ENCODE results near the gene ZNF17.

ZNF17 gene

GRCh38 chr19:57466489-57466888 is 55.5 kb downstream of the ZNF17 start:
- Histone ChIP-seq H3K9me2 (replicated peaks; ENCODE audit: insufficient read depth, low read length) (no peaks in the 10 kb centered on the region), H3K36me3 (replicated peaks; ENCODE audit: insufficient read depth, low read length) (no peaks in the 10 kb centered on the region), H2AFZ (ENCODE audit: low read length) (no peak overlapping the region), H3F3A (ENCODE audit: insufficient read depth, low read length) (no peaks in the 10 kb centered on the region), H3K4me2 (ENCODE audit: low read depth, low read length) (no peak overlapping the region), H3K27me3 (replicated peaks; ENCODE audit: insufficient read depth, low read length) (no peaks in the 10 kb centered on the region), H3K4me1 (ENCODE audit: low read length) (no peaks in the 10 kb centered on the region), H3K27ac (ENCODE audit: low read length) (no peak overlapping the region), H3K4me3 (ENCODE audit: low read length) (no peak overlapping the region), H3K9me3 (replicated peaks; ENCODE audit: insufficient read depth, low read length) (no peaks in the 10 kb centered on the region), H3K9ac (ENCODE audit: low read length) (no peak overlapping the region), H3K79me2 (ENCODE audit: low read length) (no peaks in the 10 kb centered on the region), H4K20me1 (ENCODE audit: insufficient read depth, low read length) (no peaks in the 10 kb centered on the region)
- no peak for DNase-seq
- TF ChIP-seq EZH2 (optimal IDR thresholded peaks at IDR 0.05; ENCODE audit: low read depth, low read length) (no peak), EZH2phosphoT487 (IDR thresholded peaks at IDR 0.05; ENCODE audit: low read length) (no peak), CTCF (IDR thresholded peaks at IDR 0.05; ENCODE audit: low read length) (no peak)

Measured in MM.1S (cell line).